Hepatic stellate cell (primary cell): ENCODE measurements around the gene DDR2.
A peak's percentile ranks its signal among the peaks of the same experiment; 100 is the strongest.

ENCODE experiments used
- DNase-seq: peaks from one replicate; pipeline ENCODE4 v3.0.0; 2011; ENCODE audit warnings: low spot score

Gene DDR2

GRCh38 chr1:162697140-162697895 is 65.1 kb downstream of the DDR2 start:
- no peak for DNase-seq

- no peak for DNase-seq
Measured at GRCh38 chr1:162699366-162699765, 67.1 kb downstream of the DDR2 start.

- DNase-seq, result no peak
Measured at GRCh38 chr1:162700131-162700530, 67.9 kb downstream of the DDR2 start.

GRCh38 chr1:162701286-162701685 is 69.0 kb downstream of the DDR2 start:
- DNase-seq, result no peak

- no peak for DNase-seq
Measured at GRCh38 chr1:162702628-162703027, 70.4 kb downstream of the DDR2 start.

GRCh38 chr1:162703708-162704107 is 71.4 kb downstream of the DDR2 start:
- no peak for DNase-seq

GRCh38 chr1:162704673-162705424 is 72.6 kb downstream of the DDR2 start:
- no peak for DNase-seq

GRCh38 chr1:162706003-162706402 is 73.7 kb downstream of the DDR2 start:
- no peak for DNase-seq

GRCh38 chr1:162706606-162707005 is 74.3 kb downstream of the DDR2 start:
- DNase-seq, result no peak

GRCh38 chr1:162708286-162708685 is 76.0 kb downstream of the DDR2 start:
- no peak for DNase-seq

GRCh38 chr1:162709132-162709860 is 77.0 kb downstream of the DDR2 start:
- no peak for DNase-seq

GRCh38 chr1:162709870-162710269 is 77.6 kb downstream of the DDR2 start:
- DNase-seq, result no peak

GRCh38 chr1:162710345-162710744 is 78.1 kb downstream of the DDR2 start:
- DNase-seq, result peak; percentile 9

- DNase-seq, result no peak
Measured at GRCh38 chr1:162710780-162711465, 78.7 kb downstream of the DDR2 start.

- DNase-seq, result no peak
Measured at GRCh38 chr1:162712317-162713029, 80.2 kb downstream of the DDR2 start.

- DNase-seq, result no peak
Measured at GRCh38 chr1:162716123-162716522, 83.9 kb downstream of the DDR2 start.

- no peak for DNase-seq
Measured at GRCh38 chr1:162716552-162716951, 84.3 kb downstream of the DDR2 start.

- DNase-seq, result no peak
Measured at GRCh38 chr1:162717548-162718184, 85.4 kb downstream of the DDR2 start.

- DNase-seq, result no peak
Measured at GRCh38 chr1:162719678-162720077, 87.4 kb downstream of the DDR2 start.

GRCh38 chr1:162720996-162721395 is 88.7 kb downstream of the DDR2 start:
- peak; percentile 32 for DNase-seq

GRCh38 chr1:162721471-162721870 is 89.2 kb downstream of the DDR2 start:
- DNase-seq, result no peak
